Brain pericyte (primary cell): ENCODE data around the gene GPC6.

ENCODE experiments used
- DNase-seq: peaks from one replicate; pipeline ENCODE4 v3.0.0-alpha.2; 2012; ENCODE audit warnings: low read depth, low spot score

Gene GPC6

DNA sequence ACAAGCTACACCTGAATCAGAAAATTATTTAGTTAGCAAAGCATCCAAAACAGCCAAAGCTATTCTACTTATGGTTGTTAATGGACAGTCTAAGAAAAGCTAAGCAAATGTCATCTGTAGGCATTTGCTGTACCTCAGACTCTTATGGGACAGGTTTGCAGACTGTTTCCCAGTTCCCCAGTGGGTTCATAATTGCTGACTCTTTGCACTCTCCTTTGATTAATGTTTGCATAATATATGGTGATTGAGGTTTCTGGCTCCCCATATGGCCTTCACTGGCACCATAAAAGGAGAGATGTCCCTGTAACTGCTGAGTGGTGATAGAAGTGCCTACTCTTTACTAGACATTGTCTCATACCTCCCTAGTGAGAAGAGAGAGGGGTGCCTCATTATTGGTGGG, 142.1 kb downstream of the GPC6 start:
- DNase-seq, result no peak

DNA sequence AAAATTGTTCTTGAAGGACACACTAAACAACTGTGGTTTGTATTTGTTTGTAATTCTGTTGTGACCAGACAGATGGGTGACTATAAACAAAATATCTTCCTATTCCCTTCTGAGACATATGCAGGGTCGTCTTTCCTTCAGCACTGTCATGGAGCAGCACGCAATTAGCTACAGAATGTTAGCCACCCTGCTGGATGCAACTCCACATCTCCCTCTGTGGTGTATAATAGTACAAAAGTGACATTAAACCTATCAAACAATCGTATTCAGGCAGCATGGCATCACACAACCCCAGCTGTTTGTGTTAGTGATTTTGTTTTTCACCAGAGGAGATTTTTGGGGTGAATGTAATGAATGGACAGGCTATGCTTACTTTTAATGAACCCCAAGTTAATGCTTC, 146.2 kb downstream of the GPC6 start:
- no peak for DNase-seq

DNA sequence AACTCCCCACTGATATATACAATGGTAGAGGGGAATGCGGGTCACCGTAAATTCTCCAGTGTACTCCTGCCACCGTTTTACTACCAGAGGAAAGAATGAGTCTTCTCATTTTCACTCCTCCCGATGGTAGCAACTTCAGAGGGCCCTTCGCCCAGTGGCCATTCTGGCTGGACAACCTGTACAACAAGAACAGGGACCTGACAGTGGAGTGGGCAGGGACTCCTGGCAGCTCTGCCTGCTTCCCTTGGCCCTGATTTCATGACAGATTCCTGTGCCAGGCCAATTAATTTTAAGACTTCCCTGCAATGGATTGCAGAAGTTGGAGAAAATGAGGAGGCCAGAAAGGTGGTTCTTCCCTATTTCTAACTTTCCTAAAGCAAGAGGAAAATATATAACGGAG, 148.9 kb downstream of the GPC6 start:
- no peak for DNase-seq

DNA sequence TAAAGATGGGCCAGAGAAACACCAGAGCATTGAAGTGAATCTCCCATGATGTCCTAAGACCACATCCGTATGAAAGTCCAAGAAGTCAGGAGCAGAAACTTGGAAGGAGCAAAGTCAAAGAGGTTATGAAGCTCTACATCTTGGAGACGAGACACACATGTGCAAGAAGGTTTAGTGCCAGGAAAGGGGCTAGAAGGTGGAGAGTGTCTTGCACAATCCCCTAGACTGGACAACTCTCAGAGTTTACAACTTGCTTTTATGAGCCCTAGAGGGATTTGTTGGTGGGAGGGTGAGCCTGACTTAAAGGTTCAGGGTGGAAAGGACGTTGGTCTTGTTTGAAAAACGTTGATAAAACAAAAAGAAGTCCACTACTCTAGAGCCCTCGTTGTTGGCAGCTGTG, 150.6 kb downstream of the GPC6 start:
- no peak for DNase-seq

DNA sequence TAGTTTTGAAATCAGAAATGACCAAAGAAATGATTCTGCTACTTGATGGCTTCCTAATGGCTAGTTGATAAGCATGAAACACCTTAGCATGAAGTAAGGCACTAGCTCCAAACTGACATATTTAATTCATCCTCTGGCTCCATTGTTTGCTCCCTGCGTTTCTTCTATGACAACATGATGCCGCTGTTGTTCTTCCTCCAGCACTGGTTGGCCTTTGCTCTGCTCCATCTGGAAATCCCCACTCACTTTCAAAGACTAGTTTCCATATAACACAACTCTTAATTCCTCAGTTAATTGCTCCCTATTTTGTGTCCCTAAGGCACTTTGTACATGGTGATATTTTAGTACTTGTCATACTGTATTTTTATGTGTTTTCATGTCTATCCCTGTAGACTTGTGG, 151.6 kb downstream of the GPC6 start:
- DNase-seq, result no peak

DNA sequence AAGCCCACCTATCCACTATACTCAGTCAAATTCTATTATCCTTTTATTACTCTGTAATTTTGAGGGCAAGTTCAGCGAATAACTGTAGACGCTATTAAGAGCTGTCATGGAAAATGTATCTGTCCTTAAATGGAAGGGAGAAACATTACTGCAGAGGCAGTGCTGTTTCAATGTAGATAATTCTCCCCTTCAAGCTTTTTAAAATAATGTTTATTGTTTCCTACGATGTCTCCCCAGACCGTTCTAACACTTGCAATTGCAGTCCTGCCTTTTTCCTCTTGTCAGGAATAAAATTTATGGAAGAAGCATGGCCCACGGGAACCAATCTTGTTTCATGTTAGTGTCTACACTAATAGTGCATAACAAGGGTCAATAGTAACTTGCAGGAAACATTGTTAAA, 159.5 kb downstream of the GPC6 start:
- no peak for DNase-seq

DNA sequence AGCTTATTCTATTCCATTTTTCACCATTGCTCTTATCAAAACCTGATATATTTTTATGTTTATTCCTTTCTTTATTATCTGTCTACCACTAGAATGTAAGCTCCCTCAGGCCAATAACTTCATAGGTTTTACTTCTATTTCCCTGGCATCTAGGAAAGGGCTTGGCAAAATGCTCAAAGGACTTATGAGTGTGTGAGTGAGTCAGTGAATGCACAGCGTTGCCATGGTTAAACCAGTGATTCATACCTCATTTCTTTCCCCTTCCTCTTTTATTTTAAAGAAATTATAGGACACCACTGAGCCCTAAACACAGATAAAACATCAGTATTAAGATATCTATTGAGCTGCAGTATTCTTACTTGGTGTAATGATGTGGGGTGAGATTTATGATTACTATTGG, 162.1 kb downstream of the GPC6 start:
- DNase-seq, result no peak

DNA sequence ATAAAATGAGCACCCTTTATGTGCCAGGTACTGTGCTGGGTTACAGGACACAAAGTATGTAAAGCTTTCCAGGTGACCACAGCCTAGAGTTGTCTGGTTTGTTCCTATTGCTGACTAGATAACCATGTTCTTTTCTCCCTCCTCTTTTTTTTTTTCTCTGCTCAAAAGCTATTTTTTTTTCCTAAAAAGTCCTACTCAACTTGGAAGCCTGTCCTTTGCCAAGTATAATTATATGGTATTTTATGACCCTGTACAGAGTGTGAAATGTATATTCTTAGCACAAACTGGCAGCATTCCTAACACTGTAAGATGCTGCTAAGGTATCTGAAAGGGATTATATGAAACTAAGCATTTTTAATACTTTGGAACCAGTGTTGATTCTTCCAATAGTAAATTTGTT, 171.0 kb downstream of the GPC6 start:
- no peak for DNase-seq

DNA sequence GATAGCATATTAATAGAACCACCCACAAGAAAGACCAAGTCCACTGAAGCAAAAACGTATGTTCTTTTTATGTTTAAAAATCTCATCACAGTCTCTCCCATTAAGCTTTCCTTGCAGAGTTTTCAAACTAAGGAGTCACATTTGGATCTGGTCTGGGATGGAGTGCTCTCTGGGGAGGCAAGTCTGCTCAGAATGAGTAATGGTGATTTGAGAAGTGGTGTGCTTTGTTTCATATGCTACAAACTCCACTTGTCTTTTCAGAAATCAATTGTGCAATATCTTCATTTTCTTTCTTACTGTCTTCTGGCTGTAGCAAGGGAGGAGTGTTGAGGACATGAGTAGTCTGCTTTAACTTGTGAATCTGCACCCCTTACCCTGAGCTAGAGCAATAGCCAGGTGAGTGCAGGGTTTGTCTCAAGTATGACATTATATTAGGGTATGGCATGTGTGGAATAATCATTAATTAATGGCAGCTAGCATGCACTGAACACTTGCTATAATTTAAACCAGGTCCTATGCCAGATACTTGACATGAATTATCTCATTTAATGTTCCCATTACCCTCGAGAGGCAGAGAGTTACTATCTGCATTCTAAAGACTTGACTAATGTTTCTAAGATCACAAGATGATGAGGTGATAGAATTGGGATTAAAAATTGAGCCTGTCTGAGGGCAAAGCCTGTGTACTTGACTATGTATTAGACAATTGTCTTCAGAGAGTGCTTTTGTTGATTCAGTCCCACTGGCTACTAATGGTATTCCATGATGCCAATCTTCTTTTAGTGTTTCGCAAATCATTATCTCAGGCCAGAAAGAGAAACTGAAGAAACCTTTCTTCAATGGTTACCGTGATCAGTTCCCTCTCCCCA, 171.8 kb downstream of the GPC6 start:
- DNase-seq, result no peak

DNA sequence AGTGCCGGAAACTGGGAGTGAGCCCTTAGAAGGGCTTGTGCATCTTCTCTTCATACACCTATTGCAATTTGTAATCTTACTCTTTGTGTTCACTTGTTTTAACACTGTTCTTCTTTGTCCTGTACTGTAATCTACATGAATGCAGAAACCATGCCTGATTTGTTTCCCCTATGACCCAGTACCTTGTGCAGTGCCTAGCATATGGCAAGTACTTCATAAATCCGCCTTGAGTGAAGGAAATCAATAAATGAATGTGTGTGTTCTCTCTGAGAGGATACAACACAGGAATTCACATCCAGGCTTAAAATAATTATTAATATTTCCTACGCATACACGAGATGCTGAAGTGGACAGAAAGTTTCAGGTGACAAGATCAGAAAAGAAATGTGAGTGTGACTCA, 172.6 kb downstream of the GPC6 start:
- DNase-seq, result no peak

DNA sequence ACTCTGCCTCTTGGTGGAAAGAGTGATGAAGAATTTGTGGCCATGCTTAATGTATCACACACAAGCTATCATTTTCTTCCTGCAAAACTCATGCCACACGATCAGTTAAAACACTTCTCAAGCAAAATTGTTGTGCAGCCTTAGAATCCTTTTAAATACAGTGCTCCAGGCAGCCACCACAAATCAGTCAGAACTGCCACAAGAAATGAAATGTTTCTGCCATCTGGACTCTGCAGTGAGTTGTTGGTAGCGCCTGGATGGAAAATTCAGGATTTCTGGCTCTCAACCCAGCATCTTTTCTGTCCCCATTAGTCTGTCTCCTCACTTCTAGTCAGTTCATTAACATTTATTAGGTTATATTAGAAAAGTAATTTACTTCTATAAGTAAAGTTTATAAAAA, 179.5 kb downstream of the GPC6 start:
- no peak for DNase-seq

DNA sequence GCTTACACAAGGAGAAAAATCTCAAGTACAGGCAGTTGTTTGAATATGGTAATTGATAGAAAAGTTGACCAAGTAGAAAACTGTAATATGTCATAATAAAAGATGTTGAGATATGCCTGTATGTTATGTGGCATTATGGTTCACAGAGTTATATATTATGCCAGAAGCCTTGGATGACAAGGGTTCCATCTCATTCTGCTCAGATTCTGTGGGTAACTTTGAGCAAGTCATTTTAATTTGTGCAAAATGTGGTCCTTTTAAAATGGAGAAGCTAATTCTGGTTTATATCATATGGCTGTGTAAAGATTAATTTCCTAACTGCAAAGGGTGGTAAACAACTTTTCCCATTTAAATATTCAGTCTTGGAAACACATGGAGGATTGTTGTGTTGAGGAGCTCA, 180.9 kb downstream of the GPC6 start:
- DNase-seq, result no peak

DNA sequence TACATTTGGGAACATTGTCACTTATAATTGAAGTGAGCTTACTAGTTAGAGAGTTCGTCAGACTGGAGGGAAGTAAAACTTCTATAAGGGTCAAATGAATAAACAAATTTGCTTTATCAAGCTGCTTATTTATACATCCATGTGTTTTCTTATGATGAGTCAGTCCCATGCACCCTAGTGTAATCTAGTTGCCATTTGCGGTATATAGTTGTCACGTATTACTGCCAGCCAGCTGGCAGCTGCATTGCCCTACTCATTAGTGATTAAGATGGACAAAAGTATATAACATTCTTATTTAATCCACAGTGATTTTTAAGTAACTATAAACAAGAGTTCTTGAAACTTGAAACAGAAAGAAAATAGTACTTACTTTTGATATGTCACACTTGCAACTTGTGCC, 182.4 kb downstream of the GPC6 start:
- no peak for DNase-seq

DNA sequence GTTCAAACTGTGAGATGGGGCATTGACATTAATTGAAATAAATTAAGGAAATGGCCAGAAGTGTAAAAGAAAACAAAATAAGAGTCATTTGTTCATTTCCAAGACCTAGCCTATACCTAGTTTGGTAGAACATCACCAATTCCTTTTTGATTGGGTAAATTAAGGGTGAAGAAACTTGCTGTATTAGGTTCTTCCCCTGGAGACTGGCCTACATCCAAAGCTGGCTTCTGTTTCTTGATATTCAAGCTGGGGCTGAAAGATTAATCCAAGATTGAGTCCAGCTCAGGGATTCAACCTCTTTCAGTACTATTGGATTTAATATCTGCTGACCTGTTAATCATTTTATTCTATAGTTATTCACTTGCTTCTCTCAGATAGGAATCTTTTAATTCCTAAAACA, 183.2 kb downstream of the GPC6 start:
- DNase-seq, result no peak

DNA sequence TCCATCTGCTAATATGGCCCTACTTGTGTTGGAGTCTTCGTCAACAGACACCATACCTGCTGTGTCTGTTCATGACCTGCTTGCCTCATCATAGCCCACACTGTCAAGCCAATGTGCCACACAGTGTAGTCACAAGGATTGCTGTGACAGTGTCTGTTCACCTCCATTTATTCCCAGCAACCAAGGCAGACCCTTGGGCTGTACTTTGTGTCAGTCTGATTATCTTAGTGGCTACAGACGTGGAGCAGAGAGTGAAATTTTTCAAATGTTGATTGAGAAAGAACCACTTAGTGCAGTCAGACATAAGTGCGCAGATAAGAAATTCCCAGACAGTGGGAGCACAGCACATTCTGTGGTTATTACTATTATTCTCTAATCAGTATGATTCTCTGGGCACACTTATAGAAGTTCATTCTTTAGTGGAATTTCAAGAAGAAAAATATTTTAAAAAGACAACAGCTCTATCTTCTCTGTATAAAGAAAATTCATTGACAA, 184.6 kb downstream of the GPC6 start:
- no peak for DNase-seq

DNA sequence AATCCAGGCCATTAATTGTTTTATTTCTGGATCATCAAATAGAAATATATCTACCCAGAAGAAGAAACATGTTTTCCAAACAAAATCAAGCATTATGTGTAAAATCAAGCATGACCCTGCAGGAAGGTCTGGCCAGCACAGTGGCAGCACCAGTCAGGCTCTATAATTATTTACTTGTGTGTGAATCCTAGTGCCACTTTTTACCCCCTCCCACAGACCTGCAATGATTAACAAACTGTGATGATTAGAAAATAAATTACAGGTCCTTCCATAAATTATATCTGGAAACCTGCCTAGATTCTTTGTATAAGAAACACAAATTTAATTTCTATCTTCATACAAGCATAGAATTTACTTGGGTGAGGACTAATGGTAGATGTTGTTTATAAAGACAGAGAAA, 186.1 kb downstream of the GPC6 start:
- DNase-seq, result no peak

DNA sequence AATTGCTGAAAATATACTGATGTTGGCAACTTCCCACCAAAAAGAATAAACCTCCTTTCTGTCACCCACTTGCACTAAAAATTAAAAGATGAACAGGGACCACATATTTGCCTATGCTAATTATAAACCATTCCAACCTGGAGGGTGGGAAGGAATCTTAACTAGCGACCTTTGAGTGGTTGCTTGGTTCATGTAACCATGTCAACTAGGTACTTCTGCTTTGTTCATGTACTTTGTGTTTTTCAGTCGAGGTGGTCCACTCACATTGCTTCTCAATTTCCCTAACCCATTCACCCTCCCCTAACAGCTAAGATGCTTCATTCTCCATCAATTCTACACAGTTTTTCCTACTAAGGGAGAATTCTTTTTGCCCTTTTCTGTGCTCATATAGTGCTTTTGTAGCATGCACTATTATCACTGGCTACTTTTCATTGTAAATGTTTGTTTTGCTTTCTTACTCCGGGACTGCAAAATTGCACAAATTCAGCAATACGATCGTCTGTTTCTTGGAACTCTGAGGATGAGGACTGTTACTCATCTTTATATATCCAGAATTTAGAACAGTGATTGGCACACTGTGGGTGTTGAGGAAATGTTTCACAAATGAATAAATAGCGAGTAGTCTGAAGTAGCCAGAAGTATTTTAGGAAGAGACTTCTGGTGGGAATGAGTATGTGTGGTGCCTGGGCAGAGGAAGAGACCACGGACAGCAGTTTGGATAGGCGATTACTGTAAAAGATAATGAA, 187.5 kb downstream of the GPC6 start:
- no peak for DNase-seq

DNA sequence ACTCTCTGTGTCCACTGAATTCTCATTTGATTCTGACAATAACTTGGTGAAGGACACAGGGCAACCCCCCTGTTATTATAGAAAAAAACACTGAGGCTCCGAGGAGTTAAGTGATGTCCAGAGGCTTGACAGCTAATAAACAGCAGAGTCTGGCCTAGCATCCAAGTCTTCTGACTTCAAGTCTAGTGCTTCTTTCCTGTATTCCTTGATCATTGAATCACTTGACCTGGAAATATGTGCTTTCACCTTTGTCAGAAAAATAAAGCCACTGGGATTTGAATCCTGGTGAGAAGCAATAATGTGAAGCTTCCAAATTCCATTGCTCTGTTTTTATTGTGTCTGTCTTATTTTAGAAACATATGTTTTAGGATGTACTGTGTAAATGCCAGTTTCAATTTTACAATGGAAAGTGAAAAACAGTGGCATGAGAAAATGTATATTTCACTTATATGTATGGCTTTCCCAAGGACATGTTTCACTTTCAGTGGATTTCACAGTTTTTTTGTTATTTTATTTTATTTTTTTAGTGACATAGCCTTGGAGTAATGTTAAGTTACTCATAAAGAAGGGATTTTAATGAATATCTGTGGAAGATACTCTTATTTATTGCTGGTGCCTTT, 190.2 kb downstream of the GPC6 start:
- DNase-seq, result no peak

DNA sequence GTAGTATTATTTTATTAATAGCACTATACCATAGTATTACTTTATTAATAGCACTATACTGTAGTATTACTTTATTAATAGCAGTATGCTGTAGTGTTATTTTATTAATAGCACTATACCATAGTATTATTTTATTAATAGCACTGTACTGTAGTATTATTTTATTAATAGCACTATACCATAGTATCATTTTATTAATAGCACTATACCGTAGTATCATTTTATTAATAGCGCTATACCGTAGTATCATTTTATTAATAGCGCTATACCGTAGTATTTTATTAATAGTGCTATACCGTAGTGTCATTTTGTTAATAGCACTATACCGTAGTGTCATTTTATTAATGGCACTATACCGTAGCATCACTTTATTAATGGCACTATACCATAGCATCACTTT, 191.8 kb downstream of the GPC6 start:
- DNase-seq, result no peak

DNA sequence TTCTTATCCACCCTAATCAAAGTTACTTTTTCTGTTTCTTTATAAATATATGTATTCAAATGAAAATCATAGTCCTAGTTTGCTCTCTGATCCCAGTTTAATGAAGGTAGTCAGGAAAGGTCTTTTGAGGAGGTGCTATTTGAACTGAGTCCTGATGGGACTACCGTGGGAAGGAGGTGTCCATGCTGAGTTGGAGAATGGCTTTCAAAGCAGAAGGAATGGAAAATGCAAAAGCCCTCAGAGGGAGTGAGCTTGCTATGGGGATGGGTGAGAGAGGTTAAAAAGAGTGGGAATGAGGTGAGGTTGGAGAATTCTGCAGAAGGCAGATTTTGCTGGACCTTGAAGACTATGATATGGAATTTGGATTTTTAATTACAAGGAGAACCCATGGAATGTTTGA, 193.6 kb downstream of the GPC6 start:
- DNase-seq, result no peak

DNA sequence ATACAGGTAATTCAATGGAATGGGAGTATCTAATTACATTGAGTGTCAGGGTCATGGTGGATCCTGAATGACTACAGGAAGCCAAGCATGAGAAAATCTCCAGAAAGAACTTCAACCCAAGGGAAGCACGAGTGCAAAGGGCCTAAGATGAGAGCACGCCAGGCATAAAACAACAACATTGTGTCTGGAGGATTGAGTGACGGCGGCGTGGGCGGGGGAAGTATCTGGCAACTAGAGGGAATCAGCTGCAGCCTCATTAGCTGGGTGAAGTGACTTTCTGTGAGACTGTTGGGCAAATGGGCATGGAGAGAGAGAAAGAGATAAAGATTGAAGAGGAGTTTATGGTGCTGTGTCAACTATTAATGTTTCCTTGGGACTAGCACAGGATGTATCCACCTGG, 194.3 kb downstream of the GPC6 start:
- no peak for DNase-seq

DNA sequence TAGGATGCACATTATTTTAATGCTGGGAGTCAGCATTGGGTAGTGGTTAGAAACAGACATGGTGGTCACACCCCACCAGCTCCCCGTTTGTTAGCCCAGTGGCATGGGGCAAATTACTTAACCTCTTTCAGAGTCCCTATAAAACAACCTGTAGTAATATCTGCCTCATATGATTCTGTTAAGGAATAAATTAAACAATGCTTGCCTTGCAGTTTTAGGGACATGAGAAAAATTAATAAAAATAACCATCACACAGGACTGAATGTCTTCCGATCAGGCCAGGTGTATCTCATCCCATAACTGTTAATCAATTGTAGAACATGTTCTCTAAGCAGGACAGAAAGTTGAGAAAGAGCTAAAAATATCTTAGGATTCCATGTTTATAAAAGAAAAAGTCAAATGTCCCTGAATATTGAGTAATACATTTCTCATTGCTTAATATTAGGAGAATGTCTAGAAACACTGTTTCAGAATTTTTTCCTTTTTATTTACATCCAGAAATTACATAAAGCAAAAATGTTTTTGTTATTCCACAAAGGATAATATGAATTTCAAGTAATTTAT, 196.5 kb downstream of the GPC6 start:
- DNase-seq, result no peak
